Neural crest cell (in vitro differentiated cells): Measurements from ENCODE around the gene SCNN1A. TPM values are rescaled to one million over a fixed set of nuclear protein-coding genes. Genes with fewer than 3 reads are reported as not detected.

Experiments
- DNase-seq: peaks from one replicate; pipeline ENCODE4 v3.0.0; 2021; ENCODE audit warnings: low read depth, mixed read lengths, low spot score
- H3K27ac Mint-ChIP-seq: one replicate; pipeline ENCODE4 v1.8.0; 2021; ENCODE audit warnings: mild to moderate bottlenecking, mixed read lengths; ENCODE audit not compliant: unreplicated experiment
- H3K27me3 Mint-ChIP-seq: 2 replicates; pipeline ENCODE4 v1.8.0; 2021; ENCODE audit warnings: low read depth, mild to moderate bottlenecking, mixed read lengths
- H3K36me3 Mint-ChIP-seq: 2 replicates; pipeline ENCODE4 v1.8.0; 2021; ENCODE audit warnings: low read depth, mild to moderate bottlenecking, mixed read lengths
- H3K4me1 Mint-ChIP-seq: 2 replicates; pipeline ENCODE4 v1.8.0; 2021; ENCODE audit warnings: mixed read lengths
- H3K4me3 Mint-ChIP-seq: one replicate; pipeline ENCODE4 v1.8.0; 2021; ENCODE audit warnings: mild to moderate bottlenecking, mixed read lengths
- H3K9me3 Mint-ChIP-seq: 2 replicates; pipeline ENCODE4 v1.8.0; 2021; ENCODE audit warnings: mixed read lengths
- total RNA-seq: library from RNA; stranded (reverse); gene quantifications from 2 replicates; pipeline ENCODE4 v1.2.1, GENCODE V29; 2021
- TF ChIP-seq, protein P1 (sequence below): fragments of 200-600 bp; sonication (generic); conservative IDR thresholded peaks from 2 replicates; pipeline ENCODE4 v1.5.0; 2021; ENCODE audit warnings: antibody characterized with exemption, mild to moderate bottlenecking

The SCNN1A gene
- total RNA-seq, 1 donor from 2014 or later, result not detected

DNA sequence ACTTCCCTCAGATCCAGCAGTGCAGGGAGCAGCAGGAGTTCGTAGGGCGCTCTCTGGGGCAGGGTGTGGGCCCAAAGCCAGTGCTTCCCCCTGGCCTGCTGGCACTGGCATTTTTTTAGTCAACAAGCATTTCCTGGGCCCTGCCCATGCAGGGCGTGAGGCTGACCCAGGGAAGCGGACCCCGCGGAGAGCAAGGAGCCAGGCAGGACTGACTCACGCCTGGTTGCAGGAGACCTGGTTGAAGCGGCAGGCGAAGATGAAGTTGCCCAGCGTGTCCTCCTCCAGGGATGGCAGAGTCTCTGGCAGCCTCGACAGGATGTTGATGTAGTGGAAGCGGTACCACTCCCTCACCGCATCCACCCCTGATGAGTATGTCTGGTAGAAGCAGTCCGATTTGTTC, 13.5 kb downstream of the SCNN1A start:
- H3K36me3 Mint-ChIP-seq, result no peaks in the 10 kb centered on the region
- no peaks in the 10 kb centered on the region for H3K4me1 Mint-ChIP-seq

DNA sequence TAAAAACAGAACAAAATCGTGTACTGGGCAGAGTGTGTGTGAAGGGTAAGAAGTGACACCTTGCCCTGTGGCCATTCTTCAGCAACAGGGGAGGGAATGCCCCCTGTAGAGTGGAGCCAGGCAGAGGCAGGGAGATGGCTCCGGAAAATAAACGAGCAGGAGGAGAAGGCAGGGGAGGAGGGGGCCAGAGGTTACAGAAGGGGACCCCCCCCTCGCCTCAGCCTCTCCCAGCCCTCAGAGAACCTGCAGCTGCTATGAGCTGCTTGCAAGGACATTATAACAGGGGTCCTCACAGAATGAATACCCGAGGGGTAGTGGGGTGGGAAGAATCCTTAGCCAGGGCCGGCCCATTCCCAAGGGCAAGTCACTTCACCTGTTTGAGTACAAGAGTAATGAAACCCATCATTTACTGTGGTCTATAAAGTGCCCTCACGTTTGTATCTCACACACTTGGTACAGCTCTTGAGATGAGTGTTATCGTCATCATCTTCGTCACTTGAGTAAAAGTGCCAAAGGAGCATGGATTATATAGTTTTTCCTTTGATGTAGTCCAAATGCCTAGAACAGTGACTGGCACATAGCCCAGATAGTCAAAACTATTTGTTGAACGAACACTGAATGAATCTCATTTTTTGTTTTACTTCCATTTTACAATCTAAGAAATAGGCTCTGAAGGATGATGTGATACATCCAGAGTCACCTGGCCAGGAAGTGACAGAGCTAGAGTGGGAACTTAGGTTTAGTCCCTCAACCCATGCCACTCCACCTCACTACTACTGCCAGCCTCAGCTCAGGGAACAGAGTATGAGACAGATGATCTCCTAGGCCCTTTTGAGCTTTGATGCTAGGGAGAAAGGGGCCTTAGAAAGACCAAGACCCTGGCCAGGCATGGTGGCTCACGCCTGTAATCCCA, 14.5 kb downstream of the SCNN1A start:
- Mint-ChIP-seq H3K36me3 (no peaks in the 10 kb centered on the region), H3K27me3 (no peaks in the 10 kb centered on the region), H3K4me1 (no peaks in the 10 kb centered on the region), H3K4me3 (no peak overlapping the region), H3K9me3 (no peaks in the 10 kb centered on the region), H3K27ac (no peak overlapping the region)
- TF ChIP-seq, protein P1, sequence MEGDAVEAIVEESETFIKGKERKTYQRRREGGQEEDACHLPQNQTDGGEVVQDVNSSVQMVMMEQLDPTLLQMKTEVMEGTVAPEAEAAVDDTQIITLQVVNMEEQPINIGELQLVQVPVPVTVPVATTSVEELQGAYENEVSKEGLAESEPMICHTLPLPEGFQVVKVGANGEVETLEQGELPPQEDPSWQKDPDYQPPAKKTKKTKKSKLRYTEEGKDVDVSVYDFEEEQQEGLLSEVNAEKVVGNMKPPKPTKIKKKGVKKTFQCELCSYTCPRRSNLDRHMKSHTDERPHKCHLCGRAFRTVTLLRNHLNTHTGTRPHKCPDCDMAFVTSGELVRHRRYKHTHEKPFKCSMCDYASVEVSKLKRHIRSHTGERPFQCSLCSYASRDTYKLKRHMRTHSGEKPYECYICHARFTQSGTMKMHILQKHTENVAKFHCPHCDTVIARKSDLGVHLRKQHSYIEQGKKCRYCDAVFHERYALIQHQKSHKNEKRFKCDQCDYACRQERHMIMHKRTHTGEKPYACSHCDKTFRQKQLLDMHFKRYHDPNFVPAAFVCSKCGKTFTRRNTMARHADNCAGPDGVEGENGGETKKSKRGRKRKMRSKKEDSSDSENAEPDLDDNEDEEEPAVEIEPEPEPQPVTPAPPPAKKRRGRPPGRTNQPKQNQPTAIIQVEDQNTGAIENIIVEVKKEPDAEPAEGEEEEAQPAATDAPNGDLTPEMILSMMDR, result no peak
- no peak for DNase-seq

More for the DNA sequence above, 13.5 kb downstream of the SCNN1A start:
- Mint-ChIP-seq H3K27ac (no peak overlapping the region), H3K9me3 (no peaks in the 10 kb centered on the region), H3K4me3 (no peak overlapping the region), H3K27me3 (no peaks in the 10 kb centered on the region)
- no peak for DNase-seq
- TF ChIP-seq, protein P1, result no peak

DNA sequence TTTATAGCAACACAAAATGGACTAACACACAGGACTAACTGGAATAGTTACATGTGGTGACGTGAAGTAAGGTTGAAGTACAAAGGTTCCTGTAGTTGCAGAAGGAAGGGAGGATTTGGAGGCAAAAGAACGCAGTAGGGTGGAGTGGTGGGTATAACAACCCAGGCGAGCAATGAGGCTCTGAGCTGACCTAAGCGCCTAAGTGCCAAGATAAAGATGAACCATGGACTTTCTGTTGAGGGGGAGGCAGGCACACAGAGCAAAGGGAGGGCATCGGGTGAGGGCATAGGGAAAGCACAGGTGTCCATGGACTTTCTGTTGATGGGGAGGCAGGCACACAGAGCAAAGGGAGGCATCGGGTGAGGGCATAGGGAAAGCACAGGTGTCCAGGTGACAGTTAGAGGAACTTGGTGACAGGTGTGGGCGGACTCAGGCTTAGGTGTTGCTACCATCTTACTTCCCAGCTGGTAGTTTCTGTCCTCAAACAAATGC, 15.2 kb downstream of the SCNN1A start:
- no peak overlapping the region for H3K27ac Mint-ChIP-seq
- TF ChIP-seq, protein P1, result no peak

DNA sequence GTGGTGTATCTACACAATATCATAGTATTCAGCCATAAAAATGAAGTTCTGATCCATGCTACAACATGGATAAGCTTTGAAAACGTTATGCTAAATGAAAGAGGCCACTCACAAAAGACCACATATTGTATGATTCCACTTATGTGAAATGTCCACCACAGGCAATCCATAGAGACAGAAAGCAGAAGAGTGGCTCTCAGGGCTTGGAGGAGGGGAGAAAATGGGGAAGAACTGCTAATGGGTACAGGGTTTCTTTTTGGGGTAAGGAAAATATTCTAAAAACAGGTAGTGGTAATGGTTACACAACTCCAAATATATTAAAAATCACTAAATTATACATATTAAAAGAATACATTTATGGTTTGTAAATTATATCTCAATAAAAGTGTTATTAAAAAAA, 16.5 kb downstream of the SCNN1A start:
- H3K4me3 Mint-ChIP-seq, result no peak overlapping the region

More for the DNA sequence above, 15.2 kb downstream of the SCNN1A start:
- no peak overlapping the region for H3K4me3 Mint-ChIP-seq
- no peaks in the 10 kb centered on the region for H3K36me3 Mint-ChIP-seq
- H3K9me3 Mint-ChIP-seq, result no peaks in the 10 kb centered on the region
- H3K4me1 Mint-ChIP-seq, result no peaks in the 10 kb centered on the region
- no peak for DNase-seq
- H3K27me3 Mint-ChIP-seq, result no peaks in the 10 kb centered on the region

DNA sequence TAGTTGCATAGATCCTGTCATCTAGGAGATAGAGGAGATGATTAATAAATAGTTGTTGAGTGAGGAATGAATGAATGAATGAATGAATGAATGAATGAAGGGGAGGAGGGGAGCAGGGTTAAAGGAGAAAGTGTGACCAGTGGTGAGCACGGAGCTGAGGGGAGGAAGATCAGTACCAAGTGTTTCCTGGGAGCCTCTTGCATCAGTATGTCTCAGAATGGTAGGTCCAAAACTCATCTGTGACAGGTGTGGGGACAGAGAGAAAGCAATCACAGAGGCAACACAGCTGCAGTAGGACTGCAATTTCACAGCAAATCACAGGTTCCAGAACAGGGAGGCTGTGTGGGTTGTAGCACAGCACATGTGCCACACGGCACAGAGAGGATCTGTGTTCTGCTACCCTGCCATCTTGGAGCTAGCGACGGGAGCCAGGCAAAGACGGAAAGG, 19.0 kb downstream of the SCNN1A start:
- Mint-ChIP-seq H3K4me1 (no peaks in the 10 kb centered on the region), H3K4me3 (no peak overlapping the region), H3K27me3 (no peaks in the 10 kb centered on the region), H3K36me3 (no peaks in the 10 kb centered on the region), H3K27ac (no peak overlapping the region), H3K9me3 (no peaks in the 10 kb centered on the region)
- TF ChIP-seq, protein P1, result no peak
- DNase-seq, result no peak

More for the DNA sequence above, 16.5 kb downstream of the SCNN1A start:
- DNase-seq, result no peak
- Mint-ChIP-seq H3K9me3 (no peaks in the 10 kb centered on the region), H3K27me3 (no peaks in the 10 kb centered on the region), H3K4me1 (no peaks in the 10 kb centered on the region), H3K36me3 (no peaks in the 10 kb centered on the region), H3K27ac (no peak overlapping the region)
- TF ChIP-seq, protein P1, result no peak
